Peyer's patch (tissue), 4 donors: ENCODE measurements around the gene TMEM19. TPM values are rescaled to one million over a fixed set of nuclear protein-coding genes. Genes with fewer than 3 reads are reported as not detected.
A peak's percentile ranks its signal among the peaks of the same experiment; 100 is the strongest.
"Not testable (repeated sequence)": the region's sequence is repeated elsewhere in the genome, so short reads cannot be mapped to it uniquely, and the experiment has no call there.

Experiments
- DNase-seq, 3 donors: peaks; one replicate each; pipeline ENCODE4 v3.0.0-alpha.2; 2017 to 2019
- H3K27ac ChIP-seq, 4 donors: fragments of 200-600 bp; sonication (generic); one replicate each; pipeline ENCODE4 v1.5.1; 2016 to 2019
- H3K27me3 ChIP-seq, 2 donors: fragments of 200-600 bp; sonication (generic); one replicate each; pipeline ENCODE4 v1.5.1; 2019
- H3K36me3 ChIP-seq, 3 donors: fragments of 200-600 bp; sonication (generic); one replicate each; pipeline ENCODE4 v1.5.1; 2016 to 2019
- H3K4me1 ChIP-seq, 4 donors: fragments of 200-600 bp; sonication (generic); one replicate each; pipeline ENCODE4 v1.5.1; 2016 to 2019
- H3K4me3 ChIP-seq, 4 donors: fragments of 200-600 bp; sonication (generic); 1 replicate in 3 of 4; 2 replicates in 1 of 4; pipeline ENCODE4 v1.5.1; 2016 to 2019; ENCODE audit warnings: mild to moderate bottlenecking in 1 of 4
- H3K9me3 ChIP-seq, 4 donors: fragments of 200-600 bp; sonication (generic); one replicate each; pipeline ENCODE4 v1.5.1; 2016 to 2019; ENCODE audit warnings: mild to moderate bottlenecking in 1 of 4
- POLR2A ChIP-seq, 2 donors: fragments of 450-650 bp; IDR thresholded peaks; one replicate each; pipeline ENCODE4 v1.5.1; 2017; ENCODE audit warnings: antibody characterized with exemption in 2 of 2, mild to moderate bottlenecking in 2 of 2, moderate library complexity in 2 of 2
- total RNA-seq, 4 donors: library from RNA; depleted of rRNA; stranded (reverse); fragments of >200 nt; gene quantifications; one replicate each; pipeline ENCODE4 v1.1.0, GENCODE V29; 2016
- TF ChIP-seq, protein P1 (sequence below), 6 experiments: fragments of 450-650 bp in 4 of 6; fragments of 200-600 bp in 2 of 6; sonication (generic) in 1 of 6; IDR thresholded peaks; one replicate each; pipeline ENCODE4 v1.5.1; 2017 to 2019; ENCODE audit warnings: antibody characterized with exemption in 6 of 6, mild to moderate bottlenecking in 3 of 6, moderate library complexity in 1 of 6

TMEM19 gene
- total RNA-seq, 4 donors from 2014 or later, result 12.4 to 48.3 (median 43.6) TPM

- Histone ChIP-seq H3K4me1 (peaks cover 0 to 20% (median 0%) of the 10 kb centered on the region in 4 donors), H3K4me3 (peak overlapping the region; percentile 76 to 83 (median 78)), H3K36me3 (no peaks in the 10 kb centered on the region), H3K27me3 (no peaks in the 10 kb centered on the region), H3K9me3 (no peaks in the 10 kb centered on the region), H3K27ac (peak overlapping the region; percentile 88 to 98 (median 92))
- DNase-seq, result no peak
- TF ChIP-seq, protein P1, sequence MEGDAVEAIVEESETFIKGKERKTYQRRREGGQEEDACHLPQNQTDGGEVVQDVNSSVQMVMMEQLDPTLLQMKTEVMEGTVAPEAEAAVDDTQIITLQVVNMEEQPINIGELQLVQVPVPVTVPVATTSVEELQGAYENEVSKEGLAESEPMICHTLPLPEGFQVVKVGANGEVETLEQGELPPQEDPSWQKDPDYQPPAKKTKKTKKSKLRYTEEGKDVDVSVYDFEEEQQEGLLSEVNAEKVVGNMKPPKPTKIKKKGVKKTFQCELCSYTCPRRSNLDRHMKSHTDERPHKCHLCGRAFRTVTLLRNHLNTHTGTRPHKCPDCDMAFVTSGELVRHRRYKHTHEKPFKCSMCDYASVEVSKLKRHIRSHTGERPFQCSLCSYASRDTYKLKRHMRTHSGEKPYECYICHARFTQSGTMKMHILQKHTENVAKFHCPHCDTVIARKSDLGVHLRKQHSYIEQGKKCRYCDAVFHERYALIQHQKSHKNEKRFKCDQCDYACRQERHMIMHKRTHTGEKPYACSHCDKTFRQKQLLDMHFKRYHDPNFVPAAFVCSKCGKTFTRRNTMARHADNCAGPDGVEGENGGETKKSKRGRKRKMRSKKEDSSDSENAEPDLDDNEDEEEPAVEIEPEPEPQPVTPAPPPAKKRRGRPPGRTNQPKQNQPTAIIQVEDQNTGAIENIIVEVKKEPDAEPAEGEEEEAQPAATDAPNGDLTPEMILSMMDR (IDR thresholded peaks at IDR 0.05), result no peak
- TF ChIP-seq POLR2A (IDR thresholded peaks at IDR 0.05), result no peak
Observed at GRCh38 chr12:71685312-71685906, 473 bp upstream of the TMEM19 start.

DNA sequence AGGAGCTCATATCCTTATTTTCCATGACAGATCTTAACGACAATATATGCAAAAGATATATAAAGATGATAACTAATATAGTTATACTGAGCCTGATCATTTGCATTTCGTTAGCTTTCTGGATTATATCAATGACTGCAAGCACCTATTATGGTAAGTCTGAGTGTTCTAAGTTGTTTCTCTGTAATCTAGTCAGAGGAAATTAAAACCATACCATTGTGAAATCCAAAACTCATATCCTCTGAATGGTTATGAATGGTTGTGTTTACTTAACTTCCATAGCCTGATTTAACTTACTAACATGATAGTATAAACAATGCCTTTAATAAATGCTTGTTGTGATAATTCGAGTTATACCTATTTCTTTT, 760 bp downstream of the TMEM19 start:
- peaks cover 0 to 27% (median 0%) of the 10 kb centered on the region in 4 donors for H3K4me1 ChIP-seq
- H3K4me3 ChIP-seq, result peak overlapping the region; percentile 76 to 83 (median 78)
- no peak for DNase-seq
- no peaks in the 10 kb centered on the region for H3K9me3 ChIP-seq
- H3K27me3 ChIP-seq, result no peaks in the 10 kb centered on the region
- no peak for TF ChIP-seq POLR2A (IDR thresholded peaks at IDR 0.05)
- TF ChIP-seq, protein P1 (IDR thresholded peaks at IDR 0.05), result no peak
- peak overlapping the region; percentile 88 to 98 (median 92) for H3K27ac ChIP-seq
- H3K36me3 ChIP-seq, result no peaks in the 10 kb centered on the region

DNA sequence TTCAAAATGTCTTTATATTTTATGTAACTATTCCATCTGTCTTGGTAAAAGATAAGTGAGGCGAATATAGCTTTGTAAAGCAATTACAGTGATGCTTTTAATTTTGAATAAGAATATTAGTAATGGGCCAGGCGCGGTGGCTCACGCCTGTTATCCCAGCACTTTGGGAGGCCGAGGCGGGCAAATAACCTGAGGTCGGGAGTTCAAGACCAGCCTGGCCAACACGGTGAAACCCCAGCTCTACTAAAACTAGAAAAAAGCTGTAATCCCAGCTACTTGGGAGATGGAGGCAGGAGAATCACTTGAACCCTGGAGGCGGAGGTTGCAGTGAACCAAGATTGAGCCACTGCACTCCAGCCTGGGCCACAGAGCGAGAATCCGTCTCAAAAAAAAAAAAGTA, 1.3 kb downstream of the TMEM19 start:
- H3K27me3 ChIP-seq, H3K36me3 ChIP-seq, DNase-seq, H3K9me3 ChIP-seq: not testable (repeated sequence)
- peaks cover 0 to 27% (median 0%) of the 10 kb centered on the region in 4 donors for H3K4me1 ChIP-seq
- peak overlapping the region; percentile 76 to 83 (median 78) for H3K4me3 ChIP-seq
- H3K27ac ChIP-seq, result peak overlapping the region; percentile 56 to 98 (median 90)

DNA sequence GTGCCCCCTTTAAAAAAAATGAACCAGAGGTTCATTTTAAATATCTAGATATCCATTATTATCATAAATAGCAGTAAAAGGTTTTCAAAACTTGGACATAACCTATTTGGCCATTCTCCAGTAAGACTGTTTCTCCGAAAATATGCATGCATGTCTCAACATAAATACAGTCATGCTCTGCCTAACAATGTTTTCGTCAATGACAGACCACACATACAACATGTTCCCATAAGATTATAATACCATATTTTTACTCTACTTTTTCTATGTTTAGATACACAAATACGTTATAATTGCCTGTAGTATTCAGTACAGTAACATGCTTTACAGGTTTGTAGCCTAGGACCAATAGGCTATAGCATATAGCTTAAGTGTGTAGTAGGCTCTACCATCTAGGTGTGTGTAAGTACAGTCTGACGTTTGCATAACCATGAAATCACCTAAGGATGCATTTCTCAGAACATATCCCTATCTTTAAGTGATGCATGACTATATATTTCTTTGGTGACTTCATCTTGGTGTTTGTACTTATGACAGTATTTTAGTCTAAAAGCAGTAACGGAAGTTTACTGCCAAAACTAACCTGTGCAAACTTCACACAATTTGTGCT, 3.2 kb downstream of the TMEM19 start:
- no peak for TF ChIP-seq POLR2A (IDR thresholded peaks at IDR 0.05)
- TF ChIP-seq, protein P1 (IDR thresholded peaks at IDR 0.05), result no peak
- H3K9me3 ChIP-seq, result no peaks in the 10 kb centered on the region
- DNase-seq, result no peak
- peak overlapping the region in 2 of 4 donors; percentile 12 to 76 for H3K4me3 ChIP-seq
- peaks cover 0 to 41% (median 5%) of the 10 kb centered on the region in 4 donors for H3K4me1 ChIP-seq
- H3K36me3 ChIP-seq, result no peaks in the 10 kb centered on the region
- no peaks in the 10 kb centered on the region for H3K27me3 ChIP-seq
- H3K27ac ChIP-seq, result peak overlapping the region; percentile 56 to 98 (median 90)

DNA sequence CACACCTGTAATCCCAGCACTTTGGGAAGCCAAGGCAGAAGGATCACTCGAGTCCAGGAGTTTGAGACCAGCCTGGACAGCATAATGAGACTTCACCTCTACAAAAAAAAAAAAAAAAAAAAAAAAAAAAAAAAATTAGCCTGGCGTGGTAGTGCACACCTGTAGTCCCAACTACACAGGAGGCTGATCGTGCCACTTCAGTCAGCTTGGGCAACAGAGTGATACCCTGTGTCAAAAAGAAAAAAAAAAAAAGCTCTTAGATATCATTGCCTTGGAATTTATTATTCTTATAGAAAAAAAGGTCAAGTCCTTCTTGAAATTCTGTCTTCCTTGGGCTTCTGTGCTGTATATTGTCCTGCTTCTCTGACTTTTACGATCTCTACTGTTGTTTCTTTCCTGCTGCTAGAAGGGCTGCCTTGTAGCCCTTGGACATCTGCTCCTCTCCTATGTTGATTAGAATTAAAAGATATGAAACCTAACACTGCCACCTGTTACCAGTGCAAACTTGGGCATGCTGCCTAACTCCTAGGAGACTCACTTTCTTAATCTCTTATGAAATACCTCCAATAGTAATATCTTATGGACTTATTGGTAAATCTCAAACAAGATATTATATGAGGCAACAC, 5.7 kb downstream of the TMEM19 start:
- no peaks in the 10 kb centered on the region for H3K9me3 ChIP-seq
- H3K4me3 ChIP-seq, result no peak overlapping the region
- TF ChIP-seq POLR2A (IDR thresholded peaks at IDR 0.05), result no peak
- TF ChIP-seq, protein P1 (IDR thresholded peaks at IDR 0.05), result no peak
- no peak for DNase-seq
- H3K36me3 ChIP-seq, result peaks cover 0 to 1% (median 0%) of the 10 kb centered on the region in 3 donors
- peak overlapping the region in 2 of 4 donors; percentile 38 to 74 for H3K27ac ChIP-seq
- H3K4me1 ChIP-seq, result peaks cover 0 to 54% (median 6%) of the 10 kb centered on the region in 4 donors
- H3K27me3 ChIP-seq, result no peaks in the 10 kb centered on the region

GRCh38 chr12:71693126-71693525, 7.2 kb downstream of the TMEM19 start:
- no peaks in the 10 kb centered on the region for H3K27me3 ChIP-seq
- no peak overlapping the region for H3K4me3 ChIP-seq
- H3K36me3 ChIP-seq, result peaks cover 0 to 16% (median 0%) of the 10 kb centered on the region in 3 donors
- peak in 2 of 3 donors; percentile 60 to 70 for DNase-seq
- peaks cover 0 to 44% (median 6%) of the 10 kb centered on the region in 4 donors for H3K4me1 ChIP-seq
- peak overlapping the region; percentile 65 to 86 (median 71) for H3K27ac ChIP-seq
- no peak for TF ChIP-seq POLR2A (IDR thresholded peaks at IDR 0.05)
- TF ChIP-seq, protein P1 (IDR thresholded peaks at IDR 0.05), result no peak
- H3K9me3 ChIP-seq, result no peaks in the 10 kb centered on the region

GRCh38 chr12:71693651-71694050, 7.8 kb downstream of the TMEM19 start:
- Histone ChIP-seq H3K27ac (peak overlapping the region; percentile 65 to 86 (median 71)), H3K36me3 (peaks cover 0 to 18% (median 0%) of the 10 kb centered on the region in 3 donors), H3K4me1 (peaks cover 0 to 39% (median 6%) of the 10 kb centered on the region in 4 donors)
- H3K4me3 ChIP-seq, H3K9me3 ChIP-seq, DNase-seq, H3K27me3 ChIP-seq: not testable (repeated sequence)
